H1 (cell line): Measurements from ENCODE around the gene FRMPD4. TPM values are rescaled to one million over a fixed set of nuclear protein-coding genes. Genes with fewer than 3 reads are reported as not detected.

Source experiments
- CTCF ChIA-PET: fragments of 300-600 bp; sonication (Branson Sonifier 250); formaldehyde crosslinking; loops from one replicate; lab custom pipeline; 2021; ENCODE audit not compliant: partially characterized antibody; lab: Charles Lee
- POLR2A ChIA-PET: fragments of 300-600 bp; sonication (Branson Sonifier 250); formaldehyde crosslinking; loops from one replicate; lab custom pipeline; 2021; ENCODE audit warnings: inconsistent platforms; ENCODE audit not compliant: partially characterized antibody; lab: Charles Lee
- DNase-seq, 2 experiments: peaks; one replicate each; pipeline versions ENCODE4 v3.0.0 to v3.0.0-alpha.2; 2010 to 2022; ENCODE audit warnings: low spot score in 2 of 2, low read depth in 1 of 2, mixed read lengths in 1 of 2
- FAIRE-seq: peaks from 2 replicates; lab custom pipeline; 2011; peaks lifted over from hg19 to GRCh38; lab: Jason Lieb, UNC
- H2AFZ ChIP-seq: 2 replicates; pipeline ENCODE4 v1.8.1; 2012; ENCODE audit warnings: low read length, inconsistent platforms
- H2AK5ac ChIP-seq: 2 replicates; pipeline ENCODE4 v1.6.1; 2013; ENCODE audit warnings: low read depth, low read length
- H2BK120ac ChIP-seq: replicated peaks from 2 replicates; pipeline ENCODE3; 2013; ENCODE audit warnings: low read depth, low read length, inconsistent platforms
- H2BK12ac ChIP-seq: 2 replicates; pipeline ENCODE4 v1.6.1; 2013; ENCODE audit warnings: low read depth, low read length
- H2BK15ac ChIP-seq: 2 replicates; pipeline ENCODE4 v1.6.1; 2013; ENCODE audit warnings: low read length
- H2BK20ac ChIP-seq: 2 replicates; pipeline ENCODE4 v1.6.1; 2013; ENCODE audit warnings: low read length
- H2BK5ac ChIP-seq: 2 replicates; pipeline ENCODE4 v1.6.1; 2013; ENCODE audit warnings: low read depth, low read length
- H3K14ac ChIP-seq: 2 replicates; pipeline ENCODE4 v1.6.1; 2013; ENCODE audit warnings: inconsistent platforms; ENCODE audit not compliant: insufficient read length
- H3K18ac ChIP-seq: 2 replicates; pipeline ENCODE4 v1.6.1; 2013; ENCODE audit warnings: low read length; ENCODE audit errors: extremely low read depth
- H3K23ac ChIP-seq: 2 replicates; pipeline ENCODE4 v1.6.1; 2013; ENCODE audit warnings: inconsistent platforms; ENCODE audit not compliant: insufficient read length
- H3K23me2 ChIP-seq: 2 replicates; pipeline ENCODE4 v1.6.1; 2013; ENCODE audit warnings: low read depth, low read length
- H3K27ac ChIP-seq: 2 replicates; pipeline ENCODE4 v1.6.1; 2011; ENCODE audit warnings: low read depth, low read length, inconsistent platforms
- H3K27me3 ChIP-seq, 4 experiments: replicated peaks in 1 of 4; 1 replicate in 1 of 4; 2 replicates in 3 of 4; pipeline versions ENCODE4 v1.6.1 to v1.8.1; 2011 to 2013; ENCODE audit warnings: low read length in 3 of 4, mild to moderate bottlenecking in 3 of 4, inconsistent platforms in 2 of 4, mixed read lengths in 2 of 4, moderate library complexity in 1 of 4; ENCODE audit not compliant: control insufficient read depth in 3 of 4, insufficient read depth in 3 of 4; ENCODE audit errors: extremely low read depth in 1 of 4
- H3K36me3 ChIP-seq, 4 experiments: 2 replicates each; pipeline versions ENCODE4 v1.6.1 to v1.8.1; 2011 to 2013; ENCODE audit warnings: mild to moderate bottlenecking in 4 of 4, low read length in 3 of 4, moderate library complexity in 2 of 4, control low read depth in 1 of 4, inconsistent platforms in 1 of 4; ENCODE audit not compliant: insufficient read depth in 4 of 4, control insufficient read depth in 2 of 4
- H3K4ac ChIP-seq: replicated peaks from 2 replicates; pipeline ENCODE3; 2013; ENCODE audit warnings: low read length, low read depth, mixed read lengths, inconsistent platforms; ENCODE audit not compliant: insufficient read length
- H3K4me1 ChIP-seq, 4 experiments: replicated peaks in 1 of 4; 1 replicate in 1 of 4; 2 replicates in 3 of 4; pipeline versions ENCODE4 v1.6.1 to v1.8.1; 2011 to 2013; ENCODE audit warnings: low read length in 3 of 4, inconsistent platforms in 2 of 4, mixed read lengths in 1 of 4; ENCODE audit not compliant: insufficient read depth in 4 of 4, control insufficient read depth in 3 of 4
- H3K4me2 ChIP-seq, 2 experiments: 2 replicates each; pipeline versions ENCODE4 v1.6.1 to v1.8.1; 2011 to 2013; ENCODE audit warnings: low read depth in 2 of 2, low read length in 2 of 2, control low read depth in 1 of 2, inconsistent platforms in 1 of 2, mild to moderate bottlenecking in 1 of 2; ENCODE audit not compliant: insufficient read depth in 1 of 2
- H3K4me3 ChIP-seq, 4 experiments: fragments of 200-600, 300-600 bp in 1 of 4; sonication (generic), shearing (Covaris generic), sonication (Bioruptor Twin) in 1 of 4; 2 replicates each; pipeline versions ENCODE4 v1.5.1 to v1.8.1; 2011 to 2016; ENCODE audit warnings: low read length in 4 of 4, low read depth in 3 of 4, control low read depth in 2 of 4, inconsistent platforms in 2 of 4, mild to moderate bottlenecking in 2 of 4, mixed read lengths in 1 of 4, moderate library complexity in 1 of 4; ENCODE audit not compliant: insufficient read depth in 2 of 4; ENCODE audit errors: extremely low read depth in 1 of 4
- H3K56ac ChIP-seq: replicated peaks from 2 replicates; pipeline ENCODE3; 2013; ENCODE audit warnings: low read depth, mild to moderate bottlenecking, mixed read lengths, low read length, inconsistent platforms; ENCODE audit not compliant: insufficient read length
- H3K79me1 ChIP-seq: 2 replicates; pipeline ENCODE4 v1.6.1; 2013; ENCODE audit warnings: low read depth, low read length, control low read depth
- H3K79me2 ChIP-seq, 2 experiments: 2 replicates each; pipeline versions ENCODE4 v1.6.1 to v1.8.1; 2012 to 2013; ENCODE audit warnings: low read length in 2 of 2, mild to moderate bottlenecking in 2 of 2, inconsistent platforms in 1 of 2; ENCODE audit not compliant: insufficient read depth in 2 of 2, control insufficient read depth in 1 of 2
- H3K9ac ChIP-seq, 4 experiments: replicated peaks in 1 of 4; 1 replicate in 1 of 4; 2 replicates in 3 of 4; pipeline versions ENCODE4 v1.6.1 to v1.8.1; 2011 to 2013; ENCODE audit warnings: low read depth in 3 of 4, low read length in 3 of 4, control low read depth in 2 of 4, mild to moderate bottlenecking in 2 of 4, moderate library complexity in 2 of 4, inconsistent platforms in 1 of 4; ENCODE audit errors: extremely low read depth in 1 of 4
- H3K9me3 ChIP-seq, 2 experiments: 2 replicates each; pipeline versions ENCODE4 v1.6.1 to v1.8.1; 2012 to 2013; ENCODE audit warnings: mild to moderate bottlenecking in 2 of 2, moderate library complexity in 2 of 2, control low read depth in 1 of 2, inconsistent platforms in 1 of 2, low read depth in 1 of 2, low read length in 1 of 2, mixed read lengths in 1 of 2; ENCODE audit not compliant: insufficient read depth in 2 of 2
- H4K20me1 ChIP-seq, 2 experiments: replicated peaks in 1 of 2; 2 replicates each; pipeline versions ENCODE3 to v1.8.1; 2011 to 2013; ENCODE audit warnings: inconsistent platforms in 2 of 2, low read length in 2 of 2, mild to moderate bottlenecking in 1 of 2; ENCODE audit not compliant: insufficient read depth in 2 of 2, control insufficient read depth in 1 of 2
- H4K5ac ChIP-seq: 2 replicates; pipeline ENCODE4 v1.6.1; 2013; ENCODE audit warnings: low read length, low read depth, mixed read lengths, inconsistent platforms; ENCODE audit not compliant: insufficient read length
- H4K8ac ChIP-seq: 2 replicates; pipeline ENCODE4 v1.8.0; 2013; ENCODE audit warnings: mild to moderate bottlenecking, moderate library complexity, low read length, inconsistent platforms; ENCODE audit not compliant: insufficient read depth; ENCODE audit errors: extremely low read depth
- H4K91ac ChIP-seq: replicated peaks from 2 replicates; pipeline ENCODE3; 2013; ENCODE audit warnings: low read length, mixed read lengths, inconsistent platforms; ENCODE audit not compliant: insufficient read length
- CREB1 ChIP-seq: IDR thresholded peaks from 2 replicates; pipeline ENCODE4 v1.6.1; 2012; ENCODE audit warnings: inconsistent platforms
- GABPA ChIP-seq: IDR thresholded peaks from 2 replicates; pipeline ENCODE4 v1.6.1; 2011; ENCODE audit warnings: mild to moderate bottlenecking, low read length, moderate library complexity, borderline replicate concordance; ENCODE audit not compliant: insufficient read depth
- PHF8 ChIP-seq: fragments of 200-600 bp; sonication (generic); conservative IDR thresholded peaks from 2 replicates; pipeline ENCODE4 v1.7.1; 2012; ENCODE audit warnings: low read depth, mild to moderate bottlenecking, inconsistent platforms, low read length, moderate library complexity
- POLR2A ChIP-seq, 2 experiments: IDR thresholded peaks; 1 replicate in 1 of 2; 2 replicates in 1 of 2; pipeline ENCODE4 v1.6.1; 2011; ENCODE audit warnings: low read depth in 2 of 2, low read length in 2 of 2, mild to moderate bottlenecking in 2 of 2; ENCODE audit errors: control extremely low read depth in 1 of 2
- SAP30 ChIP-seq: fragments of 300-600 bp; sonication (generic); IDR thresholded peaks from 2 replicates; pipeline ENCODE4 v1.7.1; 2012; ENCODE audit warnings: low read length, moderate library complexity, mild to moderate bottlenecking, inconsistent platforms; ENCODE audit not compliant: insufficient read depth, insufficient replicate concordance
- SIX5 ChIP-seq: IDR thresholded peaks from 2 replicates; pipeline ENCODE4 v1.6.1; 2011; ENCODE audit warnings: mild to moderate bottlenecking, low read depth, low read length
- TBP ChIP-seq: IDR thresholded peaks from 2 replicates; pipeline ENCODE4 v1.6.1; 2011; ENCODE audit warnings: low read depth, low read length, improper control_type of control experiment
- polyA plus RNA-seq, 7 experiments: library from polyadenylated mRNA; depleted of rRNA in 3 of 7; stranded (reverse) in 5 of 7; unstranded in 2 of 7; fragments of >200 nt in 5 of 7; fragments of 200-250 nt in 2 of 7; gene quantifications; 1 replicate in 5 of 7; 2 replicates in 1 of 7; 4 replicates in 1 of 7; pipeline versions ENCODE4 v1.2.1 to v1.2.3, GENCODE V29; 2011 to 2013; ENCODE audit warnings: missing spikeins in 2 of 7, mixed read lengths in 2 of 7
- total RNA-seq: library from RNA; stranded (reverse); fragmentation: NEBNext Ultra II Directional; extraction: Animal tissue kit (Norgen Biotek cat#: 25700); gene quantifications from 2 replicates; pipeline ENCODE4 v1.2.1, GENCODE V29; 2021

Gene FRMPD4
- total and polyA plus RNA-seq, 2 of the 8 experiments (the other 6 are each of a cell fraction or from before 2014, with no cell fraction given) = 0.02 to 0.37 TPM

DNA sequence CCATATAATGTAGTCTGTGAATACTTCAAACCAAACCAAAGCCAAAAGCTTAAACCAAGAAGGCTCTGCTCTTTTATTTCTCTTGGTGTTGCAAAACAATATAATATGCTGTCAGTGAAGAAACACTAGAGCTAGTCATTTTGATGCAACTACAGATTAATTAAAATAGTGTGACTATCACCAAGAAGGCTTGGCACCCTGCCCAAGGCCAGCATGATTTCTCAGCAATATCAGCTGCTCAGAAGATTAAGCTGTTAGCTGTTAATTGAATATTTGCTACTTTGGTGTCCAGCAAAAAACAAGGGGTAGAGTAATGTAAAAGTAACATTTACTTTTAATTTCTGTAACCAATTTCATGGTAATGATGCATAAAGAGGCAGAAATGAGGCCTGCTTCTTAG is 548.1 kb downstream of the FRMPD4 start:
- Histone ChIP-seq H3K14ac (no peak overlapping the region), H3K9ac (no peak overlapping the region), H3K18ac (no peak overlapping the region), H3K56ac (no peak overlapping the region), H3K4me1 (no peaks in the 10 kb centered on the region), H3K79me2 (no peaks in the 10 kb centered on the region), H3K27ac (no peak overlapping the region), H3K79me1 (no peaks in the 10 kb centered on the region), H3K9me3 (no peaks in the 10 kb centered on the region; a peak in 1 of 4 replicates), H3K23ac (no peak overlapping the region), H2BK20ac (no peak overlapping the region), H2BK5ac (no peak overlapping the region), H2AK5ac (no peak overlapping the region), H4K5ac (no peak overlapping the region), H4K8ac (no peak overlapping the region), H2AFZ (no peak overlapping the region), H4K91ac (no peak overlapping the region), H3K27me3 (no peaks in the 10 kb centered on the region), H2BK12ac (no peak overlapping the region), H2BK15ac (no peak overlapping the region), H2BK120ac (no peak overlapping the region), H4K20me1 (no peaks in the 10 kb centered on the region), H3K23me2 (no peaks in the 10 kb centered on the region), H3K4ac (no peak overlapping the region), H3K4me3 (no peak overlapping the region), H3K4me2 (no peak overlapping the region), H3K36me3 (no peaks in the 10 kb centered on the region)
- ChIA-PET POLR2A (no interaction called here), CTCF (interaction anchor here (0.6 kb wide), 1 partner anchor 718 kb away, joined by 3 read pairs; no protein-coding TSS in a partner anchor)
- no peak for DNase-seq
- FAIRE-seq = no peak
- TF ChIP-seq SIX5 (no peak), PHF8 (no peak), POLR2A (IDR thresholded peaks at IDR 0.05; ENCODE audit: control extremely low read depth in 1 of 2, low read depth in 2 of 2, low read length in 2 of 2) (no peak), CREB1 (no peak), TBP (no peak), GABPA (no peak), SAP30 (no peak)
